ENCODE data around the gene CD24. TPM values are rescaled to one million over a fixed set of nuclear protein-coding genes. Genes with fewer than 3 reads are reported as not detected.

The CD24 gene
- total RNA-seq, 1 donor from 2014 or later, result 0.71 TPM

DNA sequence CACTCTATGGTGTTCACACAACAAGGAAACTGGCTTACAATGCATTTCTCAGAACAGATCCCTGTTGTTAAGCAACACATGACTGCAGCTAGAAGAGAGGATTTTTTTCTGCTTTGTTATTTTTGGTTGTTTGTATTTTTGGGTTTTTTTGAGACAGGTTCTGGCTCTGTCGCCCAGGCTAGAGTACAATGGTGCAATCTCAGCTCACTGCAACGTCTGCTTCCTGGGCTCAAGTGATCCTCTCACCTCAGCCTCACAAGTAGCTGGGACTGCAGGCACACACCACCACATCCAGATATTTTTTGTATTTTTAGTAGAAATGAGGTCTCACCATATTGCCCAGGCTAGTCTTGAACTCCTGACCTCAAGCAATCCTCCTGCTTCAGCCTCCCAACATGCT, 12.7 kb downstream of the CD24 start:
- peaks cover 45% of the 10 kb centered on the region for H3K27me3 ChIP-seq (ENCODE audit: low read depth)
- DNase-seq, result no peak
- no peak overlapping the region for H3K4me3 ChIP-seq
- H3K4me1 ChIP-seq, result no peaks in the 10 kb centered on the region
- H3K36me3 ChIP-seq, result no peaks in the 10 kb centered on the region
- H3K9me3 ChIP-seq (replicated peaks), result no peaks in the 10 kb centered on the region
- no peak overlapping the region for H3K27ac ChIP-seq (replicated peaks)
- intact Hi-C loops (cut with micrococcal nuclease), result no loop called here
- TF ChIP-seq, protein P1, sequence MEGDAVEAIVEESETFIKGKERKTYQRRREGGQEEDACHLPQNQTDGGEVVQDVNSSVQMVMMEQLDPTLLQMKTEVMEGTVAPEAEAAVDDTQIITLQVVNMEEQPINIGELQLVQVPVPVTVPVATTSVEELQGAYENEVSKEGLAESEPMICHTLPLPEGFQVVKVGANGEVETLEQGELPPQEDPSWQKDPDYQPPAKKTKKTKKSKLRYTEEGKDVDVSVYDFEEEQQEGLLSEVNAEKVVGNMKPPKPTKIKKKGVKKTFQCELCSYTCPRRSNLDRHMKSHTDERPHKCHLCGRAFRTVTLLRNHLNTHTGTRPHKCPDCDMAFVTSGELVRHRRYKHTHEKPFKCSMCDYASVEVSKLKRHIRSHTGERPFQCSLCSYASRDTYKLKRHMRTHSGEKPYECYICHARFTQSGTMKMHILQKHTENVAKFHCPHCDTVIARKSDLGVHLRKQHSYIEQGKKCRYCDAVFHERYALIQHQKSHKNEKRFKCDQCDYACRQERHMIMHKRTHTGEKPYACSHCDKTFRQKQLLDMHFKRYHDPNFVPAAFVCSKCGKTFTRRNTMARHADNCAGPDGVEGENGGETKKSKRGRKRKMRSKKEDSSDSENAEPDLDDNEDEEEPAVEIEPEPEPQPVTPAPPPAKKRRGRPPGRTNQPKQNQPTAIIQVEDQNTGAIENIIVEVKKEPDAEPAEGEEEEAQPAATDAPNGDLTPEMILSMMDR (IDR thresholded peaks at IDR 0.05; ENCODE audit: borderline replicate concordance), result no peak

DNA sequence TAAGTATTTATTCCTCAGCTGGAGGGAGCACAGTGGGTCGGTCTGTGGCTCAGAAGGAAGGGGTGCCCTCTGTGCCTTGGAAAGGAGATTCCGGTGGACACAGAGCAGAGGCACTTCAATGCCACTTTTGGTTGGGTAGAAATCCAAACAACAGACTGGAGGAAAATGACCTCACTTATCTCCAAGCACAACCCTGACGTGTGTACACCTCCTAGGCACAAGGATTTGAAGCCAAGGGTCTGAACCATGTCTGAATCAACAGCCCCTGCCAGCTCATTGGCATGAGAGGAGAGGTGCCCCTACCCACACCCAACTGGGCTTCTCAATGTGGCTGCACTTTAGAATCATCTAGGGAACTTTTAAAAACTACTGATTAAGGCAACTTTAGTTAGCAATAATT, 13.4 kb downstream of the CD24 start:
- TF ChIP-seq, protein P1 (IDR thresholded peaks at IDR 0.05; ENCODE audit: borderline replicate concordance), result no peak
- Histone ChIP-seq H3K36me3 (no peaks in the 10 kb centered on the region), H3K4me3 (no peak overlapping the region), H3K4me1 (no peaks in the 10 kb centered on the region), H3K9me3 (replicated peaks) (no peaks in the 10 kb centered on the region), H3K27ac (replicated peaks) (no peak overlapping the region), H3K27me3 (ENCODE audit: low read depth) (peaks cover 39% of the 10 kb centered on the region)
- intact Hi-C loops (cut with micrococcal nuclease), result no loop called here
- no peak for DNase-seq

DNA sequence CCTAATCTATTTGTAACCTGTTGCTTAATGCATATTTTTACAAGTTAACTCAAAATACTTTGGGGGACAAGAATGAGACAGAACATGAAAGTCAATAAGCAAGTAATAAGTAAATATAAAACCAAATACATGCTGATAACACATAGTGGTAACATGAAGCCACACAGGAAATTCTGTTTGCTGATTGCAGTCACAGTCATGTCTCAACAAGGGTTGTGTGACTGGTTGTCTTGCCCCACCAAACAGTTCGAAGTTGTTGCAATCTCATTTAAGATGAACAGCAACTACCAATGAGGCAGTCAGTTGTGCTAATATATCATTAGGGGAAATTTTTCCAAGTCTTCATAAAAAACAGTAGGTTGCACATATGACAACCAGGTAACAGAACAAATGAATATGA, 14.5 kb downstream of the CD24 start:
- H3K27ac ChIP-seq (replicated peaks), result no peak overlapping the region
- no peaks in the 10 kb centered on the region for H3K36me3 ChIP-seq
- TF ChIP-seq, protein P1 (IDR thresholded peaks at IDR 0.05; ENCODE audit: borderline replicate concordance), result no peak
- intact Hi-C loops (cut with micrococcal nuclease), result no loop called here
- no peak overlapping the region for H3K4me3 ChIP-seq
- DNase-seq, result no peak
- H3K27me3 ChIP-seq (ENCODE audit: low read depth), result peaks cover 30% of the 10 kb centered on the region
- H3K9me3 ChIP-seq (replicated peaks), result no peaks in the 10 kb centered on the region
- H3K4me1 ChIP-seq, result no peaks in the 10 kb centered on the region

DNA sequence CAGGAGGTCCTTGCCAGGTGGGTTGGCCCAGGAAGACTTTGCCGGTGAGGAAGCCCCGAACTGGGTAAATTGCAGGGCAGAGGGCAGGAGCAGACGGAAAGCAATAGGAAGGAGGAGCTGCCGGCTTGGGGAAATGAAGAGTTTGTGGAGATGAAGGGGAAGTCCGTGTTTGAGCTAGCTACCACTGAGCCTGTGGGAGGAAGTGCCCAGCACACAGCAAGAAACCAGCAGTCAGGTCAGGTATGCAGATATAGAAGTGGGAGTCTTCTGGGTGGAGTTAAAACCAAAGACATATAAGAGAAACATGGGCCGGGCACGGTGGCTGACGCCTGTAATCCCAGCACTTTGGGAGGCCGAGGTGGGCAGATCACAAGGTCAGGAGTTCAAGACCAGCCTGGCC, 34.7 kb downstream of the CD24 start:
- Histone ChIP-seq H3K27me3 (ENCODE audit: low read depth) (peaks cover 68% of the 10 kb centered on the region), H3K36me3 (no peaks in the 10 kb centered on the region), H3K9me3 (replicated peaks) (no peaks in the 10 kb centered on the region), H3K4me1 (no peaks in the 10 kb centered on the region), H3K4me3 (no peak overlapping the region), H3K27ac (replicated peaks) (no peak overlapping the region)
- intact Hi-C loops (cut with micrococcal nuclease), result no loop called here
- DNase-seq, result no peak
- TF ChIP-seq, protein P1 (IDR thresholded peaks at IDR 0.05; ENCODE audit: borderline replicate concordance), result no peak

DNA sequence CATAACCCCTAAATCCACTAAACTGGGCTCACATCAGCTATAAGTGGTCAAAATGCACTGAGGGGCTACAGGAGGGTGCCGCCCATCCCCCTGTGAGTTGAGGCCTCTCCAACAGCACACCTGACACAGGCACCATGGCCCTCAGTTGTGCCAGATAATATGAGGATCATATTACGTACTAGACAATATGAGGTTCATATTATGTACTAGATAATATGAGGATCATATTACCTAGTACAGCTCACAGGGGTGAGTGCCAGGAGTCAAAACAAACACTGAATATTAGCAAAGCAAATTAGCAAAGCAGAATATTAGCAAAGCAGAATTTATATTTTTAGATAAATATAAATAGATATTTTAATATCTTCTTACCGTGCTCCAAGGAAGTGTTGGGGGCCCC, 35.3 kb downstream of the CD24 start:
- Histone ChIP-seq H3K27ac (replicated peaks) (no peak overlapping the region), H3K9me3 (replicated peaks) (no peaks in the 10 kb centered on the region), H3K27me3 (ENCODE audit: low read depth) (peaks cover 68% of the 10 kb centered on the region), H3K4me3 (no peak overlapping the region), H3K36me3 (no peaks in the 10 kb centered on the region), H3K4me1 (no peaks in the 10 kb centered on the region)
- DNase-seq, result no peak
- TF ChIP-seq, protein P1 (IDR thresholded peaks at IDR 0.05; ENCODE audit: borderline replicate concordance), result no peak
- intact Hi-C loops (cut with micrococcal nuclease), result no loop called here
